GM12801 (cell line): ENCODE measurements around the gene ZNF664.

Experiments used
- TF ChIP-seq, protein P1 (sequence below): IDR thresholded peaks from one replicate; pipeline ENCODE4 v1.5.1; 2011; ENCODE audit warnings: control low read depth; ENCODE audit not compliant: insufficient read length; ENCODE audit errors: extremely low read depth

Gene ZNF664

GRCh38 chr12:123965382-123965781 is 7.6 kb upstream of the ZNF664 start:
- TF ChIP-seq, protein P1, sequence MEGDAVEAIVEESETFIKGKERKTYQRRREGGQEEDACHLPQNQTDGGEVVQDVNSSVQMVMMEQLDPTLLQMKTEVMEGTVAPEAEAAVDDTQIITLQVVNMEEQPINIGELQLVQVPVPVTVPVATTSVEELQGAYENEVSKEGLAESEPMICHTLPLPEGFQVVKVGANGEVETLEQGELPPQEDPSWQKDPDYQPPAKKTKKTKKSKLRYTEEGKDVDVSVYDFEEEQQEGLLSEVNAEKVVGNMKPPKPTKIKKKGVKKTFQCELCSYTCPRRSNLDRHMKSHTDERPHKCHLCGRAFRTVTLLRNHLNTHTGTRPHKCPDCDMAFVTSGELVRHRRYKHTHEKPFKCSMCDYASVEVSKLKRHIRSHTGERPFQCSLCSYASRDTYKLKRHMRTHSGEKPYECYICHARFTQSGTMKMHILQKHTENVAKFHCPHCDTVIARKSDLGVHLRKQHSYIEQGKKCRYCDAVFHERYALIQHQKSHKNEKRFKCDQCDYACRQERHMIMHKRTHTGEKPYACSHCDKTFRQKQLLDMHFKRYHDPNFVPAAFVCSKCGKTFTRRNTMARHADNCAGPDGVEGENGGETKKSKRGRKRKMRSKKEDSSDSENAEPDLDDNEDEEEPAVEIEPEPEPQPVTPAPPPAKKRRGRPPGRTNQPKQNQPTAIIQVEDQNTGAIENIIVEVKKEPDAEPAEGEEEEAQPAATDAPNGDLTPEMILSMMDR, result no peak

GRCh38 chr12:123966596-123966995 is 6.4 kb upstream of the ZNF664 start:
- TF ChIP-seq, protein P1, result no peak

GRCh38 chr12:123967121-123967586 is 5.9 kb upstream of the ZNF664 start:
- TF ChIP-seq, protein P1, result no peak

DNA sequence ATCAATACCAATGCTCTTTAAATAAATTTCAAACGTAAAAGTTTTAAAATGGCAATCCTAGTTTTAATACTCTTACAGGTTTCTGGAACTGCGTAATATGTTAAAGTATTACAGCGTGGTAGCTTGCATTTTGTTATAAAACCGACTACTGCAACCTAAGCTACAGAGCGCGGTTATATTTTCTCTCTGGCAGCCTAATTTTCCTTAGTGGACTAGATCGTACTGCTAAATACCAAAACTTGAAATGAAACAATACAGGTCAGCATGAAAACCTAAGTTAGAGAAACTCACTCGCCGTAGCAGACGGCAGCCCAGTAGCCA is 1.6 kb upstream of the ZNF664 start:
- TF ChIP-seq, protein P1, result no peak

DNA sequence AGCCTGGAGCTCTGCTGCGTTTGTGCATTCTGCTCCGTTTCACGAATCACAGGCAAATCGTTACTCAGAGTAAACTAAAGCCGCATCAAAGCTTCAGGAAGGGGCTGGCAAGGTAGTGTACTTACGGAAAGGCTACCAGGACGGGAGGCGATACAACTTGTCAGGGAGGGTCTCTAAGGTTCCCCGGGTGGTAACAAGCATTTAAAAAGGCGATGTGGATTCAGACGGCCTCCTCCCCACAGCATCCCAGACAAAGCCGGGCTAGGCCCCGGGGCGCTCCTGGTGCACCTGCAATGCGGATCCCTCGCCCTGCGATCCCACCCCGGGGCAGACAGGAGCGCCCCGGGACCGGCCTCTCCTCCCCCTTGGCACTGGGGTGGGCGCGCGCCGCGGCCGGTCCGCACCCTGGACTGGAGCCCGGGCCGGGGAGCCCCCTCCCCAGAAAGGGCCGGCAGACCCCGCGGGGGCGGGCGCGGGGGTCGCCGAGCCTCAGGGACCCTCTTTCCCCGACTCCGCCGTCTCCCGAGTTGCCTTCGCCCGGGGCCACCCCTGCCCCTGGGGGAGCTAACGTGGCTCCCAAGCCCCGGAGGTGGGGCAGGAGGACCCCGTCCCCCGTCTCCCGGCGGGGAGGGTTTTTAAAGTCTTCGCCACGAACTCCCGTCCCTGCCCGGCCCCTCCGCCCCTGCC is 1.1 kb upstream of the ZNF664 start:
- TF ChIP-seq, protein P1, result no peak

GRCh38 chr12:123973552-123974341 is 732 bp downstream of the ZNF664 start:
- TF ChIP-seq, protein P1, result no peak

- TF ChIP-seq, protein P1, result no peak
These were observed 3.3 kb downstream of the ZNF664 start for GRCh38 chr12:123976227-123976826.
